Measurements from ENCODE around the gene DGKB.

DNA sequence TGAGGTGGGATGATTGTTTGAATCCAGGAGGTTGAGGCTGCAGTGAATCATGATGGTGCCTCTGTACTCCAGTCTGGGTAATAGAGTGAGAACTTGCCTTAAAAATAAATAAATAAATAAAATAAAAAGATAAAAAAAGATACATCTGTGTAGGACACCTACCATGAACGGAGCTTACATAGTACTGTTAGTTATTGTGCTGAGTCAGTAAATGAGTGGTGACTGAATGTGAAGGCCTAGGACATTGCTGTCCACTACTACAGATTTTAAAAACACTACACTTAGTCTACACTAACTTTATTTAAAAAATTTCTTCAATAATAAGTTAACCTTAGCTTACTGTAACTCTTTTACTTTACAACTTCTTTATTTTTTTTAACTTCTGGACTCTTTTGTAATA, 806.4 kb downstream of the DGKB start:
- TF ChIP-seq, protein P1, sequence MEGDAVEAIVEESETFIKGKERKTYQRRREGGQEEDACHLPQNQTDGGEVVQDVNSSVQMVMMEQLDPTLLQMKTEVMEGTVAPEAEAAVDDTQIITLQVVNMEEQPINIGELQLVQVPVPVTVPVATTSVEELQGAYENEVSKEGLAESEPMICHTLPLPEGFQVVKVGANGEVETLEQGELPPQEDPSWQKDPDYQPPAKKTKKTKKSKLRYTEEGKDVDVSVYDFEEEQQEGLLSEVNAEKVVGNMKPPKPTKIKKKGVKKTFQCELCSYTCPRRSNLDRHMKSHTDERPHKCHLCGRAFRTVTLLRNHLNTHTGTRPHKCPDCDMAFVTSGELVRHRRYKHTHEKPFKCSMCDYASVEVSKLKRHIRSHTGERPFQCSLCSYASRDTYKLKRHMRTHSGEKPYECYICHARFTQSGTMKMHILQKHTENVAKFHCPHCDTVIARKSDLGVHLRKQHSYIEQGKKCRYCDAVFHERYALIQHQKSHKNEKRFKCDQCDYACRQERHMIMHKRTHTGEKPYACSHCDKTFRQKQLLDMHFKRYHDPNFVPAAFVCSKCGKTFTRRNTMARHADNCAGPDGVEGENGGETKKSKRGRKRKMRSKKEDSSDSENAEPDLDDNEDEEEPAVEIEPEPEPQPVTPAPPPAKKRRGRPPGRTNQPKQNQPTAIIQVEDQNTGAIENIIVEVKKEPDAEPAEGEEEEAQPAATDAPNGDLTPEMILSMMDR (IDR thresholded peaks at IDR 0.05) = no peak
- TF ChIP-seq EP300 (IDR thresholded peaks at IDR 0.05) = no peak
- TF ChIP-seq POLR2AphosphoS5 (IDR thresholded peaks at IDR 0.05) = no peak

Measured in stomach (tissue), 4 donors.